Colonic mucosa (tissue), 4 donors: ENCODE data around the gene GNAO1. TPM values are rescaled to one million over a fixed set of nuclear protein-coding genes. Genes with fewer than 3 reads are reported as not detected.

ENCODE experiments used
- DNase-seq: peaks from one replicate; pipeline ENCODE4 v3.0.0-alpha.2; 2020
- H3K27ac ChIP-seq: fragments of 200-600 bp; one replicate; pipeline ENCODE4 v1.8.0; 2021
- H3K27me3 ChIP-seq: fragments of 200-600 bp; one replicate; pipeline ENCODE4 v1.8.0; 2021
- H3K36me3 ChIP-seq: fragments of 200-600 bp; one replicate; pipeline ENCODE4 v1.8.0; 2021
- H3K4me1 ChIP-seq: fragments of 200-600 bp; one replicate; pipeline ENCODE4 v1.8.0; 2021; ENCODE audit warnings: mild to moderate bottlenecking
- H3K4me3 ChIP-seq: fragments of 200-600 bp; one replicate; pipeline ENCODE4 v1.8.0; 2021
- H3K9ac ChIP-seq, 2 donors: one replicate each; pipeline ENCODE4 v1.7.0; 2013; ENCODE audit warnings: control low read depth in 2 of 2, low read depth in 2 of 2, low read length in 2 of 2
- H3K9me3 ChIP-seq: fragments of 200-600 bp; one replicate; pipeline ENCODE4 v1.8.0; 2021
- CTCF ChIP-seq: fragments of 200-600 bp; IDR thresholded peaks from one replicate; pipeline ENCODE4 v1.8.0; 2022; ENCODE audit warnings: antibody characterized with exemption, mild to moderate bottlenecking
- intact Hi-C: fragments of 100-400 bp; cut with DNase I; formaldehyde crosslinking; loops from one replicate; pipeline ENCODE4 v1.14.1; 2022
- total RNA-seq, 2 donors: library from RNA; stranded (reverse); fragmentation: NEBNext Ultra II Directional in 1 of 2; extraction: Animal tissue kit (Norgen Biotek cat#: 25700) in 1 of 2; gene quantifications; one replicate each; pipeline ENCODE4 v1.2.1, GENCODE V29; 2021
- donor health status: healthy.
- donor health status: DM: no; HTN: no; CAD: no.
- donor health status: DM: no; HTN: no; CAD: no.

Gene GNAO1
- total RNA-seq, 2 donors from 2014 or later, result 1.7 to 10.8 TPM

- intact Hi-C loops, result no loop called here
- Histone ChIP-seq H3K27me3 (no peaks in the 10 kb centered on the region), H3K4me3 (no peak overlapping the region), H3K4me1 (no peaks in the 10 kb centered on the region), H3K36me3 (no peaks in the 10 kb centered on the region), H3K9ac (no peak overlapping the region), H3K27ac (no peak overlapping the region), H3K9me3 (no peaks in the 10 kb centered on the region)
- no peak for DNase-seq
- TF ChIP-seq CTCF, result no peak
These were observed 83.8 kb downstream of the GNAO1 start for GRCh38 chr16:56275076-56275475.

GRCh38 chr16:56275801-56276200, 84.5 kb downstream of the GNAO1 start:
- DNase-seq, result no peak

GRCh38 chr16:56277075-56277474, 85.8 kb downstream of the GNAO1 start:
- Histone ChIP-seq H3K36me3 (no peaks in the 10 kb centered on the region), H3K4me3 (no peak overlapping the region), H3K27ac (no peak overlapping the region), H3K9ac (no peak overlapping the region), H3K4me1 (no peaks in the 10 kb centered on the region), H3K9me3 (no peaks in the 10 kb centered on the region), H3K27me3 (no peaks in the 10 kb centered on the region)
- no peak for DNase-seq
- intact Hi-C loops, result no loop called here
- no peak for TF ChIP-seq CTCF

More at GRCh38 chr16:56275801-56276200, 84.5 kb downstream of the GNAO1 start:
- no peak overlapping the region for H3K9ac ChIP-seq
- intact Hi-C loops, result no loop called here
- H3K36me3 ChIP-seq, result no peaks in the 10 kb centered on the region
- no peaks in the 10 kb centered on the region for H3K27me3 ChIP-seq
- H3K9me3 ChIP-seq, result no peaks in the 10 kb centered on the region
- no peak overlapping the region for H3K4me3 ChIP-seq
- no peaks in the 10 kb centered on the region for H3K4me1 ChIP-seq
- H3K27ac ChIP-seq, result no peak overlapping the region
- no peak for TF ChIP-seq CTCF

- Histone ChIP-seq H3K27ac (no peak overlapping the region), H3K27me3 (no peaks in the 10 kb centered on the region), H3K9ac (no peak overlapping the region), H3K4me1 (no peaks in the 10 kb centered on the region), H3K36me3 (no peaks in the 10 kb centered on the region), H3K4me3 (no peak overlapping the region), H3K9me3 (no peaks in the 10 kb centered on the region)
- no peak for DNase-seq
- TF ChIP-seq CTCF, result no peak
- intact Hi-C loops, result no loop called here
These were observed 87.0 kb downstream of the GNAO1 start for GRCh38 chr16:56278196-56278855.

- no peak for DNase-seq
- Histone ChIP-seq H3K27me3 (no peaks in the 10 kb centered on the region), H3K4me1 (no peaks in the 10 kb centered on the region), H3K27ac (no peak overlapping the region), H3K4me3 (no peak overlapping the region), H3K36me3 (no peaks in the 10 kb centered on the region), H3K9ac (no peak overlapping the region), H3K9me3 (no peaks in the 10 kb centered on the region)
- no peak for TF ChIP-seq CTCF
- intact Hi-C loops, result no loop called here
These were observed 87.8 kb downstream of the GNAO1 start for GRCh38 chr16:56279132-56279531.
